A549 (cell line): ENCODE results near the gene ABTB1.

Experiments
- CTCF ChIP-seq: fragments of >200 bp; sonication (Bioruptor Twin); formaldehyde crosslinking; IDR thresholded peaks from 3 replicates; pipeline ENCODE4 v1.5.1; 2016
- HDAC2 ChIP-seq: fragments of 200-600 bp; sonication (generic); IDR thresholded peaks from 2 replicates; pipeline ENCODE4 v1.6.1; 2016
- HOXA7 ChIP-seq: fragments of 250-450 bp; sonication (Bioruptor Pico); IDR thresholded peaks from 2 replicates; pipeline ENCODE4 v1.5.0; 2020; ENCODE audit warnings: mild to moderate bottlenecking, moderate library complexity
- RAD21 ChIP-seq, 2 experiments: fragments of >200 bp in 1 of 2; sonication (Bioruptor Twin) in 1 of 2; formaldehyde crosslinking in 1 of 2; IDR thresholded peaks in 1 of 2; conservative IDR thresholded peaks in 1 of 2; 2 replicates in 1 of 2; 3 replicates in 1 of 2; pipeline ENCODE4 v1.6.1; 2012 to 2018; ENCODE audit warnings: inconsistent platforms in 1 of 2

DNA sequence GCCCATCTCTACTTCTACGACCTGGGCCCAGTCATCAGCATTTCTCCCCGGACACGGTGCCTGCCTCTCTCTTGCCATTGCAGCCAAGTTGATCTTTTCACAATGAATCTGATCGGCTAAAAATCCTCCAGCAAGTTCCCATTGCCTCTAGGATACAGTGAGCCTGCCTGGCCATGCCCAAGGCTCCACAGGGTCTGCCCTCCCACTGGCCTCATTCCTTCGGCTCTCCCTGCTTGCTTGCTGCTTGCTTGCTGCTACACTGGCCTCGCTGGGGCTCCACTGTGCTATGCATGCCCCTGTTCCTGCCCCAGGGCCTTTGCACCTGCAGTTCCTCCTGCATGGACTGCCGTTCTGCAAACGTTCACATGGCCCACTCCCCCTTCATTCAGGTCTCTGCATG lies 2.0 kb downstream of the ABTB1 start:
- TF ChIP-seq HOXA7 (CRISPR knock-in tag), result no peak
- TF ChIP-seq HDAC2, result no peak
- no peak for TF ChIP-seq CTCF
- TF ChIP-seq RAD21 (conservative IDR thresholded peaks at IDR 0.05 in 1 of 2, IDR thresholded peaks at IDR 0.05 in 1 of 2), result no peak
